IMR-90 (cell line): Measurements from ENCODE around the gene MICAL1. TPM values are rescaled to one million over a fixed set of nuclear protein-coding genes. Genes with fewer than 3 reads are reported as not detected.

Experiments
- ATAC-seq: fragments of 200-7000 bp; cut with Tn5 transposase; 2 replicates; pipeline ENCODE4 v1.9.1; 2020; ENCODE audit warnings: low read depth, mild to moderate bottlenecking, moderate library complexity
- BruUV-seq: library from RNA; stranded (reverse); fragments of 400-500 nt; replicated peaks from 2 replicates; lab custom pipeline; 2021; lab: Mats Ljungman, UMichigan
- CTCF ChIA-PET: fragments of 300-600 bp; formaldehyde crosslinking; extraction: SDS; loops from one replicate; lab custom pipeline; 2021; ENCODE audit warnings: antibody characterized with exemption; lab: Yijun Ruan, JAX
- POLR2A ChIA-PET: fragments of 300-600 bp; sonication (Branson Sonifier 250); formaldehyde crosslinking; loops from one replicate; lab custom pipeline; 2022; ENCODE audit warnings: antibody characterized with exemption; ENCODE audit not compliant: unreplicated experiment; lab: Charles Lee
- DNase-seq: peaks from one replicate; pipeline ENCODE4 v3.0.0; 2013
- H2AFZ ChIP-seq: replicated peaks from 2 replicates; pipeline ENCODE3; 2013; ENCODE audit warnings: low read length, mild to moderate bottlenecking; ENCODE audit not compliant: poor library complexity
- H2AK5ac ChIP-seq: 2 replicates; pipeline ENCODE4 v1.6.1; 2013; ENCODE audit warnings: low read depth, low read length, inconsistent platforms
- H2AK9ac ChIP-seq: replicated peaks from 2 replicates; pipeline ENCODE3; 2013; ENCODE audit warnings: mild to moderate bottlenecking, low read depth, low read length, moderate library complexity; ENCODE audit not compliant: poor library complexity
- H2BK120ac ChIP-seq: 2 replicates; pipeline ENCODE4 v1.6.1; 2013; ENCODE audit warnings: low read depth, low read length, inconsistent platforms
- H2BK15ac ChIP-seq: 3 replicates; pipeline ENCODE4 v1.6.1; 2013; ENCODE audit warnings: low read depth, low read length, inconsistent platforms
- H2BK20ac ChIP-seq: 2 replicates; pipeline ENCODE4 v1.6.1; 2013; ENCODE audit warnings: low read depth, mild to moderate bottlenecking, inconsistent platforms, low read length, moderate library complexity
- H2BK5ac ChIP-seq: 2 replicates; pipeline ENCODE4 v1.6.1; 2013; ENCODE audit warnings: mild to moderate bottlenecking, low read depth, low read length, inconsistent platforms; ENCODE audit not compliant: poor library complexity, severe bottlenecking
- H3K14ac ChIP-seq: replicated peaks from 2 replicates; pipeline ENCODE4 v1.6.1; 2013; ENCODE audit warnings: low read depth, low read length, inconsistent platforms
- H3K18ac ChIP-seq: 2 replicates; pipeline ENCODE4 v1.6.1; 2013; ENCODE audit warnings: low read depth, low read length, control low read depth
- H3K23ac ChIP-seq: 2 replicates; pipeline ENCODE4 v1.6.1; 2013; ENCODE audit warnings: low read depth, low read length, inconsistent platforms
- H3K27ac ChIP-seq: 2 replicates; pipeline ENCODE4 v1.5.1; 2013; ENCODE audit warnings: mild to moderate bottlenecking, control low read depth, low read length; ENCODE audit not compliant: insufficient read depth
- H3K27me3 ChIP-seq: 2 replicates; pipeline ENCODE4 v1.6.1; 2013; ENCODE audit warnings: low read length; ENCODE audit not compliant: control insufficient read depth, insufficient read depth
- H3K36me3 ChIP-seq: 2 replicates; pipeline ENCODE4 v1.6.1; 2013; ENCODE audit warnings: low read length, mixed read lengths; ENCODE audit not compliant: control insufficient read depth, insufficient read depth
- H3K4ac ChIP-seq: 2 replicates; pipeline ENCODE4 v1.6.1; 2013; ENCODE audit warnings: low read depth, low read length, inconsistent platforms
- H3K4me1 ChIP-seq: 2 replicates; pipeline ENCODE4 v1.6.1; 2013; ENCODE audit warnings: low read length, mixed read lengths; ENCODE audit not compliant: control insufficient read depth, insufficient read depth
- H3K4me2 ChIP-seq: 2 replicates; pipeline ENCODE4 v1.6.1; 2013; ENCODE audit warnings: low read depth, mild to moderate bottlenecking, control low read depth, low read length, moderate library complexity
- H3K4me3 ChIP-seq: 2 replicates; pipeline ENCODE4 v1.5.1; 2013; ENCODE audit warnings: low read depth, mild to moderate bottlenecking, control low read depth, low read length, moderate library complexity; ENCODE audit not compliant: insufficient read depth
- H3K56ac ChIP-seq: 2 replicates; pipeline ENCODE4 v1.6.1; 2013; ENCODE audit warnings: low read length, inconsistent platforms; ENCODE audit not compliant: insufficient read depth; ENCODE audit errors: extremely low read depth
- H3K79me1 ChIP-seq, 2 experiments: 2 replicates each; pipeline ENCODE4 v1.6.1; 2013; ENCODE audit warnings: low read length in 2 of 2, inconsistent platforms in 1 of 2, low read depth in 1 of 2
- H3K9ac ChIP-seq: 2 replicates; pipeline ENCODE4 v1.6.1; 2013; ENCODE audit warnings: low read depth, low read length, control low read depth
- H3K9me1 ChIP-seq: 2 replicates; pipeline ENCODE4 v1.6.1; 2013; ENCODE audit warnings: low read length, inconsistent platforms; ENCODE audit not compliant: insufficient read depth
- H3K9me3 ChIP-seq: 2 replicates; pipeline ENCODE4 v1.6.1; 2013; ENCODE audit warnings: low read length; ENCODE audit not compliant: control insufficient read depth, insufficient read depth
- H4K20me1 ChIP-seq: 2 replicates; pipeline ENCODE4 v1.6.1; 2013; ENCODE audit warnings: low read length, inconsistent platforms; ENCODE audit not compliant: insufficient read depth
- H4K5ac ChIP-seq: 2 replicates; pipeline ENCODE4 v1.6.1; 2013; ENCODE audit warnings: mild to moderate bottlenecking, low read depth, low read length, control low read depth
- H4K8ac ChIP-seq, 2 experiments: 2 replicates each; pipeline ENCODE4 v1.6.1; 2013; ENCODE audit warnings: low read depth in 2 of 2, low read length in 2 of 2, control low read depth in 1 of 2, inconsistent platforms in 1 of 2
- H4K91ac ChIP-seq: 2 replicates; pipeline ENCODE4 v1.6.1; 2013; ENCODE audit warnings: low read depth, low read length, inconsistent platforms; ENCODE audit not compliant: insufficient read depth
- BHLHE40 ChIP-seq: fragments of 150-350 bp; IDR thresholded peaks from 2 replicates; pipeline ENCODE4 v1.6.1; 2016; ENCODE audit warnings: mild to moderate bottlenecking, low read depth, low read length
- CHD1 ChIP-seq: IDR thresholded peaks from 2 replicates; pipeline ENCODE4 v1.6.1; 2012; ENCODE audit warnings: low read depth, low read length, improper control_type of control experiment
- MAFK ChIP-seq: IDR thresholded peaks from 2 replicates; pipeline ENCODE4 v1.6.1; 2012; ENCODE audit warnings: low read depth, low read length, improper control_type of control experiment
- MAZ ChIP-seq: IDR thresholded peaks from 2 replicates; pipeline ENCODE4 v1.6.1; 2012; ENCODE audit warnings: low read depth, mild to moderate bottlenecking, low read length, improper control_type of control experiment, moderate library complexity, borderline replicate concordance
- MXI1 ChIP-seq: IDR thresholded peaks from 2 replicates; pipeline ENCODE4 v1.6.1; 2012; ENCODE audit warnings: low read depth, mild to moderate bottlenecking, low read length, moderate library complexity, borderline replicate concordance
- NFE2L2 ChIP-seq: fragments of 150-350 bp; IDR thresholded peaks from 2 replicates; pipeline ENCODE4 v1.6.1; 2016; ENCODE audit warnings: low read depth, mild to moderate bottlenecking, low read length
- POLR2A ChIP-seq: IDR thresholded peaks from 2 replicates; pipeline ENCODE4 v1.6.1; 2012; ENCODE audit warnings: mild to moderate bottlenecking, low read depth, low read length
- RFX5 ChIP-seq: IDR thresholded peaks from 2 replicates; pipeline ENCODE4 v1.8.0; 2012; ENCODE audit warnings: low read depth, mild to moderate bottlenecking, low read length, moderate library complexity
- SMC3 ChIP-seq: fragments of 150-350 bp; IDR thresholded peaks from 2 replicates; pipeline ENCODE4 v1.6.1; 2016; ENCODE audit warnings: low read depth, mild to moderate bottlenecking, antibody characterized with exemption, low read length, moderate library complexity
- WGBS, 2 experiments: methylation state at CpG; one replicate each; pipeline versions ENCODE4 v1.1.5 to v1.1.7; 2013; ENCODE audit warnings: missing lambda C conversion rate in 2 of 2; ENCODE audit not compliant: insufficient read length in 1 of 2; ENCODE audit errors: extremely low coverage in 2 of 2; 5-methylcytosine and 5-hydroxymethylcytosine counted together
- dilution Hi-C: fragments of 300-500 bp; cut with HindIII; formaldehyde crosslinking; loops from one replicate; pipeline ENCODE4 v1.14.3; 2018; ENCODE audit warnings: low sequenced_read_pairs; ENCODE audit not compliant: unreplicated experiment
- in situ Hi-C: fragments of 300-500 bp; cut with MboI; formaldehyde crosslinking; loops from 3 replicates; pipeline ENCODE4 v1.14.3; 2019; ENCODE audit warnings: low sequenced_read_pairs, inconsistent platforms, mixed read lengths
- intact Hi-C: fragments of 100-400 bp; cut with micrococcal nuclease; formaldehyde crosslinking; loops from 2 replicates; pipeline ENCODE4 v1.10.0; 2022
- polyA plus RNA-seq, 3 experiments: library from polyadenylated mRNA; depleted of rRNA; stranded (reverse); fragments of >200 nt; gene quantifications; 2 replicates each; pipeline ENCODE4 v1.2.3, GENCODE V29; 2012; ENCODE audit warnings: low replicate concordance in 1 of 3
- total RNA-seq: library from RNA; depleted of rRNA; stranded (reverse); fragments of >200 nt; gene quantifications from 2 replicates; pipeline ENCODE4 v1.2.3, GENCODE V29; 2012

MICAL1 gene
- total and polyA plus RNA-seq, 2 of the 4 experiments (the other 2 are of a cell fraction) = 30.5 to 57.1 TPM

GRCh38 chr6:109465772-109466171 lies 10.2 kb upstream of the MICAL1 start:
- dilution Hi-C loops = no loop called here
- Histone ChIP-seq H4K20me1 (no peaks in the 10 kb centered on the region; the same call in 1 of the 2 replicates), H3K18ac (no peak overlapping the region), H2BK20ac (no peak overlapping the region), H3K27me3 (no peaks in the 10 kb centered on the region), H2BK15ac (no peak overlapping the region), H3K4me3 (no peak overlapping the region), H3K4me1 (peaks cover 5% of the 10 kb centered on the region), H4K5ac (no peak overlapping the region), H3K9ac (no peak overlapping the region), H2AFZ (no peak overlapping the region), H4K91ac (no peak overlapping the region), H2BK5ac (no peak overlapping the region), H3K4me2 (no peak overlapping the region), H3K9me1 (peaks cover 7% of the 10 kb centered on the region), H2AK9ac (no peak overlapping the region), H3K36me3 (peaks cover 35% of the 10 kb centered on the region), H3K4ac (no peak overlapping the region), H3K79me1 (peaks cover 15 to 39% of the 10 kb centered on the region in 2 experiments; a peak in 3 of 4 replicates), H4K8ac (no peak overlapping the region), H3K27ac (no peak overlapping the region), H2AK5ac (no peak overlapping the region), H3K56ac (no peak overlapping the region), H3K23ac (no peak overlapping the region), H3K14ac (no peak overlapping the region), H3K9me3 (no peaks in the 10 kb centered on the region), H2BK120ac (no peak overlapping the region)
- in situ Hi-C loops = no loop called here
- TF ChIP-seq NFE2L2 (no peak), BHLHE40 (no peak), MAZ (no peak), POLR2A (no peak), CHD1 (no peak), MXI1 (no peak), SMC3 (no peak), MAFK (no peak), RFX5 (no peak)
- DNase-seq = no peak
- 100% methylated on average over 2 of the region's 7 CpGs; no CpG with 5 or more reads in 1 of the 2 experiments for WGBS, 2 experiments
- no peak for ATAC-seq
- intact Hi-C loops = no loop called here
- BruUV-seq = TSS peak; percentile 25
- ChIA-PET CTCF (no interaction called here), POLR2A (no interaction called here)
